HG02571 (cell line): ENCODE data around the gene MCEMP1.
A peak's percentile ranks its signal among the peaks of the same experiment; 100 is the strongest.
"Not testable (repeated sequence)": the region's sequence is repeated elsewhere in the genome, so short reads cannot be mapped to it uniquely, and the experiment has no call there.

ENCODE experiments used
- ATAC-seq: cut with Tn5 transposase; IDR thresholded peaks from one replicate; pipeline ENCODE4 v1.9.1; 2021; ENCODE audit warnings: mild to moderate bottlenecking, moderate library complexity; ENCODE audit not compliant: unreplicated experiment

MCEMP1 gene

DNA sequence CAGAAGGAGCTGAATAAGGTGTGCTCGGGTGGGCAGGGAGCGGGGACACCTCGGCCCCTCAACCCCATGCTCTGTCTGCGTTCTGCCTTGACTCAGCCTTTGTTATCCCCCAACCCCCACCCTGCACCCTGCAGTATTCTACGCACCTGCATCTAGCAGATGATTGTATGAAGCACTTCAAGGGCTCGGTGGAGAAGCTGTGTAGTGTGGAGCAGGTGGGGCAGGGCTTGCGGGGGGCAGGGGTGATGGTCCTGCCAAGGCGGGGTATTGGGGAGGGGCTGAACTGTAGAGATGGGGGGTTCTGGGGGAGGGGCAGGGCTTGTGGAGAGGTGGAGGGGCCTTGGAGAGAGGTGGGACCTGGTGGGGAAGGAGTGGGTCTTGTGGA, 33.9 kb upstream of the MCEMP1 start:
- ATAC-seq = no peak

DNA sequence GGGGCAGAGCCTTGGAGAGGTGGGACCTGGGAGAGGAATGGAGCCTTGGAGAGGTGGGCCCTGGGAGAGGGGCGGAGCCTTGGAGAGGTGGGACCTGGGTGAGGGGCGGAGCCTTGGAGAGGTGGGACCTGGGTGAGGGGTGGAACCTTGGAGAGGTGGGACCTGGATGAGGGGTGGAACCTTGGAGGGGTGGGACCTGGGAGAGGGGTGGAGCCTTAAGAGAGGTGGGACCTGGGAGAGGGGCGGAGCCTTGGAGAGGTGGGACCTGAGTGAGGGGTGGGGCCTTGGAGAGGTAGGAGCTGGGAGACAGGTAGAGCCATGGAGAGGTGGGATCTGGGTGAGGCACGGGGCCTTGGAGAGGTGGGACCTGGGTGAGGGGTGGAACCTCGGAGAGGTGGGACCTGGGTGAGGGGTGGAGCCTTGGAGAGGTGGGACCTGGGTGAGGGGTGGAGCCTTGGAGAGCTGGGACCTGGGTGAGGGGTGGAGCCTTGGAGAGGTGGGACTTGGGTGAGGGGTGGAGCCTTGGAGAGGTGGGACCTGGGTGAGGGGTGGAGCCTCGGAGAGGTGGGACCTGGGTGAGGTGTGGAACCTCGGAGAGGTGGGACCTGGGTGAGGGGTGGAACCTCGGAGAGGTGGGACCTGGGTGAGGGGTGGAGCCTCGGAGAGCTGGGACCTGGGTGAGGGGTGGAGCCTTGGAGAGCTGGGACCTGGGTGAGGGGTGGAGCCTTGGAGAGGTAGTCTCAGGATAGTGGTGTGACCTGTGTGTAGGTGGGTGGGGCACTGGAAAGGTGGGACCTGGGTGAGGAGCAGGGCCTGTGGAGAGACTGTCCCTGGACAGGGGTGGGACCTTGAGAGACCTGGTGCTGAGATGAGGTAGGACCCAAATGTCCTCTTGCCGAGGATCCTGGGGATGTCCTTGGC, 33.0 kb upstream of the MCEMP1 start:
- ATAC-seq = not testable (repeated sequence)

DNA sequence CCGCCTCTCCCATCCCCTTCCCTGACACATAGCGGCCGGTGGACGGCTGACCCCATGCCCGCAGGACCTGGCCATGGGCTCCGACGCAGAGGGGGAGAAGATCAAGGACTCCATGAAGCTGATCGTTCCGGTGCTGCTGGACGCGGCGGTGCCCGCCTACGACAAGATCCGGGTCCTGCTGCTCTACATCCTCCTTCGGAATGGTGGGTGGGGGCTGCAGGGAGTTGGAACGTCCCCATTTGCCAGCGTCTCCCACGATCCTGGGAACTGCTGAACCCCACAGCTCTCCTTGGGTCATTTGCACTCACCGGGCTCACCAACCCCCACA, 32.4 kb upstream of the MCEMP1 start:
- no peak for ATAC-seq

DNA sequence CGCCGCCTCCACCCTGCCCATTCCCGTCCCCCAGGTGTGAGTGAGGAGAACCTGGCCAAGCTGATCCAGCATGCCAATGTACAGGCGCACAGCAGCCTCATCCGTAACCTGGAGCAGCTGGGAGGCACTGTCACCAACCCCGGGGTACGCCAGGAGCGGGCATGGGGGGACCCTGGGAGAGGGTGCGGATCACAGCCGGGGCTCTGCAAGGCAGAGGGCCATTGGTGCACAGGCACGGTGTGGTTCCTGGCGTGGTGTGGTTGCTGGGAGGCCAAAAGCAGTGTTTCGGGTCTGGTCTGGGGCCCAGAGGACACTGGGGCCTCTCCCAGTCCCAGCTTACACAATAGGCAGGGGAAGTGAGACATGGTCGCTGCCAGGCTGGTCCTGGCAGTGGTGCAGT, 31.7 kb upstream of the MCEMP1 start:
- no peak for ATAC-seq

DNA sequence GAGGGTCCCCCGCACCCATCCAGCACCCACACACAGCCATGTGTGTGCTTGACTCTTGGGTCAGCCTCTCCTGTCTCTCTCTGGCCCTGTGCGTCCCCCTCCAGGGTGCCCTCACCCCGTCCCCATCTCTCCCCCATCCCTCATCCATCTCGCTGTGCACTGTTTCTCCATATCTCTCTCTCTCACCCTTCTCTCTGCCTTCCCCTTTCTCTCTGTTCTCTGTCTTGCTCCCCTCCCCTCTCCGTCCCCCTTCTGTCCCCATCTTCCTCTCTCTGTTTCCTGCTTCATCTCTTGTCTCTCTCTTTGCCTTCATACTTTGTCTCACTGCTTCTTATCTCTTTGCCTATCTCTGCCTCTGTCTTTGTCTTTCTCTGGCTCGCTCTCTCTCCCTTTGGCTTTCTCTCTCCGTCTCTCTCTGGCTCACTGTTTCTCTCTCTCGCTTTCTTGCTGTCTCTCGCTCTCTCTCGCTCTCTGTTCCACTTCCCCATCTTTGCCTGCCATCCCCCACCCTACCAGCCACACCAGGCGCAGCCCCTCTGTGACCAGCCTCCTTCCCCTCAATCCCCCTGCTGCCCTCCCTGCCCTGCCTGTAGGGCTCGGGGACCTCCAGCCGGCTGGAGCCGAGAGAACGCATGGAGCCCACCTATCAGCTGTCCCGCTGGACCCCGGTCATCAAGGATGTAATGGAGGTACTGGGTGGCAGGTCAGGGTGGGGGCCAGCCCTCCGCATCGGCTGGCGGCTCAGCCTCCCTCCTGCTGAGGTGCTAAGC, 31.0 kb upstream of the MCEMP1 start:
- no peak for ATAC-seq

DNA sequence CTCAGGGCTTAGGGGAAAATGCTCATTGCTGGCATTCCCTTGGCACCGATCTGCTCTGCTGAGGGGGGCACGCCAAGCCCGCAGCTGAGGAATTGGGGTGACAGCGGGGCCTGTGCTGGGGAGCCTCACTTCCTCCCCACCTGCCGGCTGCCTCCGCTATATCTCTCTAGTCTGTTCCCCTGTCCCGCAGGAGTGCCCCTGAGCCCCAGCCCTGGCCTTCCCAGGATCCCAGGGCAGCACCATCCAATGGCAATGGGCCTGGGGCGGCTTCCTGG, 30.5 kb upstream of the MCEMP1 start:
- ATAC-seq = no peak

DNA sequence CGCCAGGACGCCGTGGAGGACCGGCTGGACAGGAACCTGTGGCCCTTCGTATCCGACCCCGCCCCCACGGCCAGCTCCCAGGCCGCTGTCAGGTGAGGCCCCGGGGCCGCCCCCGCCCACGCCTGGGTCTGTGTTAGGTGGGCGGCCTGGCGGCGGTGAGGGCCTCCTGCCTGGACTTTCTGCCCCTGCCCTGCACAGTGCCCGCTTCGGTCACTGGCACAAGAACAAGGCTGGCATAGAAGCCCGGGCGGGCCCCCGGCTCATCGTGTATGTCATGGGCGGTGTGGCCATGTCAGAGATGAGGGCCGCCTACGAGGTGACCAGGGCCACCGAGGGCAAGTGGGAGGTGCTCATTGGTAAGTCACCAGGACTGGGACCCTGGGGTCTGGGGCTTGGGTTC, 29.7 kb upstream of the MCEMP1 start:
- ATAC-seq = no peak

DNA sequence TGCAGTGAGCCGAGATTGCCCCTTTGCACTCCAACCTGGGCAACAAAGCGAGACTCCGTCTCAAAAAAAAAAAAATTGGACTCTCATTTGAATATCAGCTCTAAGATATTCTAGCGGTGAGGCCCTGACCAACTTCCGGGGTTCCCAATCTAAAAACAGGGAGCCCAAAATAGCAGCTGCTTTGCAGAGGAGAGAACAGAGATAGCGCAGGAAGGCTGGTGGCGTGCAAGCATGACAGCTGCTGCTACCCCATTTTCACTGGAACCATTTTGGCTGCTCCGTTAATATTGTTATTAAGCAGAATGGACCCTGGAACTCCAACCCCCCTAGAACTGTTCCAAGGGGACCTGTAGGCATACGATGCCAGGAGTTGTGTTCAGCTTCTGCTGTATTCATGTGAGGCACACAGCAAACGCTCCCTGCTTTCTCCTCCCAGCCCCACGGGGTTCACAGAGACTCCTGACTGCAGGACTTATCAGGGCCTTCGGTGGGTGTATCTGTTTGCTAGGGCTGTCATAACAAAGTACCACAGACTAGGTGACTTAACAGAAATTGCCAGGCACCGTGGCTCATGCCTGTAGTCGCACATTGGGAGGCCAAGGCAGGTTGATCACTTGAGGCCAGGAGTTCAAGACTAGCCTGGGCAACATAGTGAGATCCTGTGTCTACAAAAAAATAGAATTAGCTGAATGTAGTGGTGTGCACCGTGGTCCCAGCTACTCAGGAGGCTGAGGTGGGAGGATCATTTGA, 28.4 kb upstream of the MCEMP1 start:
- ATAC-seq = no peak

DNA sequence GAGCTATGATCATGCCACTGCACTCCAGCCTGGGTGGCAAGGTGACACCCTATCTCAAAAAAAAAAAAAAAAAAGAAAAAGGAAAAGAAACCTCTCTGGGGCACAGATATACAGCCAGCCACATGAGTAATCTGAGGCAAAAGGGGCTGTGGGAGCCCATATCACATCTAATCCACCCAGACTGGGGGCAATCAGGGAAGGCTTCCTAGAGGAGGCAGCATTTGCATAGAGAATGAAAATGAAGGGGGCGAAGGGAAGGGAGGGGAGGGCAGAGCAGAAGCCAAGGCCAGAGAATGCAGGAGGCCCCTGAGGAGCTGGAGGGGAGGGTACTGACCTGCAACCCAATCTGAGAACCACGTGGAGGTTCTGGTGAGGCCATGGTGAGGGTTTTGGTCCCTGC, 26.7 kb upstream of the MCEMP1 start:
- ATAC-seq = no peak

DNA sequence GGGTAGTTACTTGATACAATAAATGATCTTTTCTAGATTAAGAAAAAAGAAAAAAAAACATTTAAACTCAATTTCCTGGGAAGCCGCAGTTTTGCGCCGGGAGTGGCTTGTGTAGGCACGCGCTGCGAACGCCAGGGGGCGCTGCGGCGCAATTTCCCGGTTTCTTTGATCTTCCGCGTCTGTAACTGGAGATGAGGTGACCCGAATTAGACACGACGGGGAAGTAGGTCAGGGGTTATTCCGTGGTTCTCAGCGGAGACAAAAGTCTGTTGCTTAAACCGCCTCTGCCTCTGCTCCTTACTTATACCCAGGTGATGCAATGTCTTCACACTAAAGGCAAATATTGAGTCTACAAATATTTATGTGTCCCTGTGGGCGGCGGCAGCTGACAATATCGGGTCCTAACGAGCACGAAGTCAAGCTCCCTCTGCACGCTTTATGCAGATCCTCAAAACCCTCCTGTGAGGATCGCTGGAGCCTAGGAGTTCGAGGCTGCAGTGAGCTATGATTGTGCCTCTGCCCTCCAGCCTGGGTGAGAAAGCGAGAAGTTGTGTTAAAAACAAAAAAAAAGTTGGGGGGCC, 24.7 kb upstream of the MCEMP1 start:
- ATAC-seq = no peak

DNA sequence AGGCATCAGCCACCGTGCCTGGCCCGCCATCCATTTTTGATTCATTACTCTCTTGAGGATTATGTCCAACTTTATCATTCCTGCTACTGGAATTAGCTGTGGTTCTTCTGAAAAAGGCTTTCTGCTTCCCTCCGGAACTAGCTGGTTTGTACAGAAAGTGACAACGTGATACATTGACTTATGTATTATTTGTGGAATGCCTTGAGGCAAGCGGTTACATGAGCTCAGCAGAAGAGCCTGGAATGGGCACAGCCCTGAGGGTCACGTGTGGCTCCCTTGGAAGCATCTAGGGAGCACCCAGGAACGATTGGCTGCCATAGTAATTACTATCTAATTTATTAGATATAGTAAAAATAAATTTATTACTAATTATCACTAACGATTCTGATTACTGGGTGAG, 22.5 kb upstream of the MCEMP1 start:
- no peak for ATAC-seq

DNA sequence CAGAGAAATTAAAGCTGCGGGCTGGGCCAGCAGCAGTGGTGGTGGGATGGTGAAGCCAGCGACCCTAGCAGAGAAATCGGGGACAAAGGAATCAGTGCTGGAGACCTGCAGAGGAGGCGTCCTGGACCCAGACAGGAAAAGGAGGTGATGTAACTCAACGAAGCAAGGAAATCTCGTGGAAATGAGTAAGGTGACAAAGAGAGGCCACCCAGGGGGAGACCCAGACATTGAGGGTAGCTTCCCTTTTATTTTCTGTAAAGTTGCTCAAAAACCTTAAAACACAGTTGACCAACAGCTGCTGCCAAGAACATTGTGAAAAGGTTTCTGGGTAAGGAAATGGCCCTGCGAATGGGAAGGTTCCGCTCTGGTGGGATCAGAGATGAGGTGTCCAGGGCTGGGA, 21.3 kb upstream of the MCEMP1 start:
- no peak for ATAC-seq

DNA sequence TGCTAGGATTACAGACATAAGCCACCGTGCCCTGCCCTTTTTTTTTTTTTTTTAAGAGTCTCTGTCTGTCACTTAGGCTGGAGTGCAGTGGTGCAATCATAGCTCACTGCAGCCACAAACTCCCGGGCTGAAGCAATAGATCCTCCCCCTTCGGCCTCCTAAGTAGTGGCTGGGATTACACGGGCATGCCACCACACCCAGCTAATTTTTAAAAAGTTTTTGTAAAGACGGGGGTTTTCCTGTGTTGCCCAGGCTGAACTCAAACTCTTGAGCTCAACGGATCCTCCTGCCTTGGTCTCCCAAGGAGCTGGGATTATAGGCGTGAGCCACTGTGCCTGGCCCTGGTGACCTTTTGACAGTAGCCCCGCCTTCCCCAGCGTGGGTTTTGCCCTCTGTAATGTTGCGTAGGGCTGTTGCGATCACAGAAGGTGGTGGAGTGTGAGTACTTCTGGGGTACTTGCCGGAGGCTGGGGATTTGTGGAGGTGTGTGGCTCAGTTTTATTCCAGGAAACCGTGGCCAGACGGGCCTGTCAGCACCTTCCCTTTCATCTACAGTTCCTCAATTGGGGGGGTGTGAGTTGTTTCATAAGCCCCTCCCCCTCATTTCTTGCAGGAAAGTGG, 19.6 kb upstream of the MCEMP1 start:
- ATAC-seq = no peak

DNA sequence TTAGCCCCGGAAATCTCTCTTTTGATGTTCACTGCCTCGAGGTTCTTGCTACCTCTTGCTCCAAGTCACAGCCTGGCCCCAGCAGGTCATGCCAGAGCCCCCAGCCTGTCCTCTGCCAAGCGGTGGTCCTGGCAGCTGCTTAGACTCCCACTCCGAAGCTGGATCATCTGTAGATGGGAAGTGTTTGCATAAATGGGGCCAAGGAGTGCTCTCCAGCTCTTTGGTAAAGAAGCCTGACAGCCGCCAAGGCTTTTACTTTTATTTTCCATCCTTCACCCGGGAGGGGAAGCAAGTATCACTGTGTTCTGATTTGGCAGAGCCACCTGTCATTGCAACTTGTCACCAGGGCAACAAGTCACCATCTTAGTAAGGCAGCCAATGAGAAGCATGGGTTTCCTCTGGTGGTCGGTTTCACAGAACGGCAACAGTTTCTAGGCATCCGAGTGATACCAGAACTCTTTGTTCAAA, 18.6 kb upstream of the MCEMP1 start:
- peak; percentile 68 for ATAC-seq

DNA sequence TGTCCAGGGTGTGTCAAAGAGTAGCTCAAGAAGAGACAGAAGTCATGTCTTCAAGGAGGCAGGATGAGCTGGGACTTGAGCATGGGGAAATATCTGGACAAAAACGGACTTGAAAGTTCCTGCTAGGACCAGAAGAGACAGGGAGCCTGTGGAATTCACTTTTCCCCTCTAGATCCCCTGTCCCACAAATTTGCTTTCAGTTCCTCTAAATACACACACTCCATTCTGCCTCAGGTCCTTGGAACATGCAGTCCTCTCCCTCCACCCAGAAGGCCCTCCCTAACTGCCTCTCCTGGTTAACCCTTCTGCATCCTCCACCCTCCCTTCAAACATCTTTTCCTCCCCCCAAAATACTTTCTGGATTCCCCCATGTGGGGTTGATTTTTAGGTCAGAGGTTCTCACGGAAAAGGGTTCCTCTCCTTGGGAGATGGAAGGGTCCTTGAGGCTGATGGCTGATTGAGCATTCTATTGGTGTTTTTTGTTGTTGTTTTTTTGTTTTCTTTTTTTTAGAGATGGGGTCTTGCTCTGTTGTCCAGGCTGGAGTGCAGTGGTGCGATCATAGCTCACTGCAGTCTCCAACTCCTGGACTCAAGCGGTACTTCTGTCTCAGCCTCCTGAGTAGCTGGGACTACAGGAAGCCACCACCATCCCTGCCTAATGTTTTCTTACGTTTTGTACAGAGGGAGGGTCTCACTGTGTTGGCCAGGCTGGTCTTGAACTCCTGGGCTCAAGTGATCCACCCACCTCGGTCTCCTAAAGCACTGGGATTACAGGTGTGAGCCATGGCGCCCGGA, 14.9 kb upstream of the MCEMP1 start:
- no peak for ATAC-seq

DNA sequence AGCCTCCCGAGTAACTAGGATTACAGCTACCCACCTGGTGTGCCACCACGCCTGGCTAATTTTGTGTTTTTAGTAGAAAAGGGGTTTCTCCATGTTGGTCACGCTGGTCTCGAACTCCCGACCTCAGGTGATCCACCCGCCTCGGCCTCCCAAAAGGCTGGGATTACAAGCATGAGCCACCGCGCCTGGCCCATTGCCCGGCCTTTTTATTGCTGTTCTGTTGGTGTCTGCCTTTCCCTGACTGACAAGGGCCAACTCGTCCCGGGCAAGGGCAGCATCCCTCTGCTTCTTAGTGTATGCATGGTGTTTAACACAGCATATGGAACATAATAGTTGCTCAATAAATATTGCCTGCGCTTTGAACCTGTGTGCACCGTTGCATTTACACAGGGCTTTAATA, 14.2 kb upstream of the MCEMP1 start:
- no peak for ATAC-seq

DNA sequence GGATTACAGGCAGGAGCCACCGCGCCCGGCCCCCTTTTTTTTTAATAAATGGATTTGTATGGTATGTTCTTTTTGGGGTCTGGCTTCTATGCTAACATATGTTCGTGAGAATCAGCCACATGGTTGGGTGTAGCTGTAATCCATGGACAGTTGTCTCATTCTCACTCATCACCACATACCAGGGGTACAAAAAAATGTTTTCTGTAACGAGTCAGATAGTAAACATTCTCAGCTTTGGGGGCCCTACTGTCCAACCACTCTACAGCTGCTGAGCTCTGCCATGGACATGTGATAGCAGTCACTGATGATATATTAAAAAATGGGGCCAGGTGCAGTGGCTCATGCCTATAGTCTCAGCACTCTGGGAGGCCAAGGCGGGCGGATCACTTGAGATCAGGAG, 13.2 kb upstream of the MCEMP1 start:
- no peak for ATAC-seq

DNA sequence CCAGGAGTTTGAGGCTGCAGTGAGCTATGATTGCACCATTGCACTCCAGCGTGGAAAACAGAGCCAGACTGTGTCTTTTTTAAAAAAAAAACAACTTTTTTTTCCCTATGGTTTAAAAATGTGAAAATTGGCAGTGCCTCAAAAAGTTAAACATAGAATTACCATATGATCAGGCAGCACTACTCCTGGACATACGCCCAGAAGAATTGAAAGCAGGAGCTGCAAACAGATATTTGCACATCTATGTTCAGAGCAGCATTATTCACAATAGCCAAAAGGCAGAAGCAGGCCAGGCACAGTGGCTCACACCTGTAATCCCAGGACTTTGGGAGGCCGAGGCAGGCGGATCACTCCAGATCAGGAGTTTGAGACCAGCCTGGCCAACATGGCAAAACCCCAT, 11.8 kb upstream of the MCEMP1 start:
- no peak for ATAC-seq

DNA sequence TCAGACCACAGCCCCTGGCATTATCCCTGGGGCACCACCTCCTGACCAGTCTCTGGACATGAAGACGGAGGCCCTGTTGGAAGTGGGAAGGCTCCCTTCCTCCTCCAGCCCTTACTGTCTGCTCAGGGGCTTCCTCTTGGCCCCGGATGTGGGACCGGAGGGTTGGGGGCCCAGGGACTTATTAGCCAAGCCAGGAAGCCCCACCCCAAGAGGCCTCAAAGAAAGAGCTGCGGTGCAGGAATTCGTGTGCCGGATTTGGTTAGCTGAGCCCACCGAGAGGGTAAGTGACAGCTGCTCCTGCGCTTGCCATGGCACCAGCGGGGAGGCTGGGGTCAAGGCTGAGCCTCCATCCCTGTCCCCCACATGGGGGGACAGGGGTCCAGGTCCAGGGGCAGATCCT, 8.0 kb upstream of the MCEMP1 start, which contains the start of gene RETN:
RETN (plus strand) TSS at position 208 of the 400 bp plus-strand sequence. CDS start 278 bp downstream, outside the sequence.
- ATAC-seq = no peak

DNA sequence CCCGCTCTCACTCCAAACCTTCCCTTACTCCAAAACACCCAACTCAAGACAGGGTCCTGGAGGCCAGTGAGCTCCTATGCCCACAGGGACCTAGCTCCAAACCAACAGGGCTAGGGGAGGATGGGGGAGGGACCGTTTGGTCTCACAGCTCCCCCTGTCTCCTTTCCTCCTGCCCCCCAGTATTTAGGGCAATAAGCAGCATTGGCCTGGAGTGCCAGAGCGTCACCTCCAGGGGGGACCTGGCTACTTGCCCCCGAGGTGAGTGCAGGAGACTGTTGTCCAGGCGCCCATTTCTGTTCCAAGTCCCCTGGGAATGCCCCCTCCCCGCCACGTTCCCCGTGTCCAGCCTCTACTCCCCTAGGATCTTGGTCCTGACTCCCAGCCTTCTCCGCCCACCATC, 7.2 kb upstream of the MCEMP1 start:
- ATAC-seq = no peak
